NCI-H69 (cell line): ENCODE data around the gene MYBBP1A.
"Not testable (repeated sequence)": the region's sequence is repeated elsewhere in the genome, so short reads cannot be mapped to it uniquely, and the experiment has no call there.

Source experiments
- DNase-seq: peaks from one replicate; lab custom pipeline; 2025; lab: John Stamatoyannopoulos, UW

The MYBBP1A gene, protein sequence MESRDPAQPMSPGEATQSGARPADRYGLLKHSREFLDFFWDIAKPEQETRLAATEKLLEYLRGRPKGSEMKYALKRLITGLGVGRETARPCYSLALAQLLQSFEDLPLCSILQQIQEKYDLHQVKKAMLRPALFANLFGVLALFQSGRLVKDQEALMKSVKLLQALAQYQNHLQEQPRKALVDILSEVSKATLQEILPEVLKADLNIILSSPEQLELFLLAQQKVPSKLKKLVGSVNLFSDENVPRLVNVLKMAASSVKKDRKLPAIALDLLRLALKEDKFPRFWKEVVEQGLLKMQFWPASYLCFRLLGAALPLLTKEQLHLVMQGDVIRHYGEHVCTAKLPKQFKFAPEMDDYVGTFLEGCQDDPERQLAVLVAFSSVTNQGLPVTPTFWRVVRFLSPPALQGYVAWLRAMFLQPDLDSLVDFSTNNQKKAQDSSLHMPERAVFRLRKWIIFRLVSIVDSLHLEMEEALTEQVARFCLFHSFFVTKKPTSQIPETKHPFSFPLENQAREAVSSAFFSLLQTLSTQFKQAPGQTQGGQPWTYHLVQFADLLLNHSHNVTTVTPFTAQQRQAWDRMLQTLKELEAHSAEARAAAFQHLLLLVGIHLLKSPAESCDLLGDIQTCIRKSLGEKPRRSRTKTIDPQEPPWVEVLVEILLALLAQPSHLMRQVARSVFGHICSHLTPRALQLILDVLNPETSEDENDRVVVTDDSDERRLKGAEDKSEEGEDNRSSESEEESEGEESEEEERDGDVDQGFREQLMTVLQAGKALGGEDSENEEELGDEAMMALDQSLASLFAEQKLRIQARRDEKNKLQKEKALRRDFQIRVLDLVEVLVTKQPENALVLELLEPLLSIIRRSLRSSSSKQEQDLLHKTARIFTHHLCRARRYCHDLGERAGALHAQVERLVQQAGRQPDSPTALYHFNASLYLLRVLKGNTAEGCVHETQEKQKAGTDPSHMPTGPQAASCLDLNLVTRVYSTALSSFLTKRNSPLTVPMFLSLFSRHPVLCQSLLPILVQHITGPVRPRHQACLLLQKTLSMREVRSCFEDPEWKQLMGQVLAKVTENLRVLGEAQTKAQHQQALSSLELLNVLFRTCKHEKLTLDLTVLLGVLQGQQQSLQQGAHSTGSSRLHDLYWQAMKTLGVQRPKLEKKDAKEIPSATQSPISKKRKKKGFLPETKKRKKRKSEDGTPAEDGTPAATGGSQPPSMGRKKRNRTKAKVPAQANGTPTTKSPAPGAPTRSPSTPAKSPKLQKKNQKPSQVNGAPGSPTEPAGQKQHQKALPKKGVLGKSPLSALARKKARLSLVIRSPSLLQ (N-terminal part only)

DNA sequence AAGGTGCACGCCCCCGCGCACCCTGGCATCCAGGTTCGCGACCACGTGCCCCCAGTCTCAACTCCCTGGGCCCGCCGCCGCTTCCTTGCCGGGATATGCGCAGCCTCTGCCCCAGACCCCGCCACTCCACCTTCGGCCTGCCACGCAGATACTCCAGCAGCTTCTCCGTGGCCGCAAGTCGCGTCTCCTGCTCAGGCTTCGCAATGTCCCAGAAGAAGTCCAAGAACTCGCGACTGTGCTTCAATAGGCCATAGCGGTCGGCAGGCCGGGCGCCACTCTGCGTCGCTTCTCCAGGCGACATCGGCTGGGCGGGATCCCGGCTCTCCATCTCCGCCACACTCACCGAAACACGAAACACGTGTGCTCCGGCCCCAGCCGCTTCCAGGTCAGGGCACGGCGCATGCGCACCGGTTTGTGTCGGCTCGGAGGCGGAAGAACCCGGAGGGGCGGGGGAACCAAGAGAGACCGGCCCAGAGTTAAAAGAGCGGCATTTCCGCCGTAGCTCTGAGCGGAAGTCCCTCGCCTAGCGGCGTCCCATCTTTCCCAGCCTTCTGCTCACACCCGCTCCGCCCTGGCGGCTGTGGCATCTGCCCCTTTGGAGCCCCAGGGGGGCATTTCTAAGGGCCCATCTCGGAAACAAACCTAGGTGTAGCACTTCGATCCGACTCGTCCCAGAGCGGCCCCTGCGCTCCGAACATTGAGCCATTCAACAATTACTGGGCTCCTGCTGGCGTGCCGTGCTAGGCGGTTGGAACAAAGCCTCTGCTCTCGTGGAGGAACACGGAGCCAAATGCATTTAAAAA, at the start of gene MYBBP1A:
Gene MYBBP1A (minus strand): TSS at position 388 of the 803 bp plus-strand sequence. CDS start 60 bp downstream, at position 328.
- DNase-seq = peak; percentile 95

DNA sequence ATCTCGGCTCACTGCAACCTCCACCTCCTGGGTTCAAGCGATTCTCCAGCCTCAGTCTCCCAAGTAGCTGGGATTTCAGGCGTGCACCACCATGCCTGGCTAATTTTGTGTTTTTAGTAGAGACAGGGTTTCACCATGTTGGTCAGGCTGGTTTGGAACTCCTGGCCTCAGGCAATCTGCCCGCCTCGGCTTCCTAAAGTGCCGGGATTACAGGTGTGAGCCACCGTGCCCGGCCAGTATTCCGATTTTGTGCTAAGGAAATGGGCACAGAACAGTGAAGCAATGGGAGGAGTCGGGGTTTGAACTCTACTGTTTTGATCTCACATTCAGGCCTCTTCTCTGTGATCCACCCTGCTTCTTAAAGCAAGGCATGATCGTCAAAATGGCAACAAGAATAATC, 49.6 kb upstream of the MYBBP1A start:
- DNase-seq = not testable (repeated sequence)

DNA sequence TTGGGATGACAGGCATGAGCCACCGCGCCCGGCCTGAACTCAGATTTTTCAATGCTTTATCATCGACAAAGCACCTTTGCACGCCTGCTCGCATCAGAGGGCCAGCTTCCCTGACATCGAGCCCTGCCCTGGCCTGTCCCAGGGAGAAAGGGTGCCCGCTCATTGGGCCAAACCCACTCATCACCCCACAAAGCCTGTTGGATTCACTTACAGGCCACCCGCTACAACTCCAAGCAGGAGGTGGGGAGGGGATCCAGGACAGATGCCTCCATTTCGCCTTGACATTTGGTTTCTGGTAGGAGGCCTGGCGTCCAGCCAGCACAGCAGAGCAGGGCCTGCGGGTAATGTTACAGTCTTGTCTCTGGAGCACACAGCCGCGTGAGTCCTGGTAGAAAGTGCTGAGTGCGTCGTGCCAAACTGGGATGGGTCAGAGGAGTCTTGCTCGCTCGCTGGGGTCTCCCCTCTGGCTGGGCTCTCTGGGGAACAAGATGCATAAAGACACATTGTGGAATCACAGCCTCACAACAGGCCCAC, 49.0 kb upstream of the MYBBP1A start:
- DNase-seq = peak; percentile 90

DNA sequence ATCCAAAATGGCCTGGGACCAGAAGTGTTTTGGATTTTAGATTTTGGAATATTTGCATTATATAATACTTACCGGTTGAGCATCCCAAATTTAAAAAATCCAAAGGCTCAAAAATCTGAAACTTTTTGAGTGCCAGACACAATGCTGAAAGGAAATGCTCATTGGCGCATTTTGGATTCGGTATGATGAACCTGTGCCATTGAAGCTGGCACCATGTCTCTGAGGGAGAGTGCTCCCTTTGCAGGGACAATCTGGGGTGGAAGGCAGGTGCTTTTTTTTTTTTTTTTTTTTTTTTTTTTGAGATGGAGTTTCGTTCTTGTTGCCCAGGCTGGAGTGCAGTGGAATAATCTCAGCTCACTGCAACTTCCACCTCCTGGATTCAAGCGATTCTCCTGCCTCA, 46.9 kb upstream of the MYBBP1A start:
- DNase-seq = no peak

DNA sequence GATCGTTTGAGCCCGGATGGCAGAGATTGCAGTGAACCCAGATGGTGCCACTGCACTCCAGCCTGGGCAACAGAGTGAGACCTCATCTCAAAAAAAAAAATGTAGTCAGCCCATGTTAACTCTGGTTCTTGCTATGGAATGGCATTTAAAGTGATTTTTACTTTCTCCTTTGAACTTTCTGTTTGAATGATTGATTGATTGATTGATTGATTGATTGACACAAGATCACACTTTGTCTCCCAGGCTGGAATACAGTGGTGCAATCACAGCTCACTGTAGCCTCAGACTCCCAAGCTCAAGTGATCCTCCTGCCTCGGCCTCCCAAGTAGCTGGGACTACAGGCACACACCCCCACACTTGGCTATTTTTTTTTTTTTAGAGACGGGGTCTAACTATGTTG, 46.1 kb upstream of the MYBBP1A start:
- DNase-seq = no peak

DNA sequence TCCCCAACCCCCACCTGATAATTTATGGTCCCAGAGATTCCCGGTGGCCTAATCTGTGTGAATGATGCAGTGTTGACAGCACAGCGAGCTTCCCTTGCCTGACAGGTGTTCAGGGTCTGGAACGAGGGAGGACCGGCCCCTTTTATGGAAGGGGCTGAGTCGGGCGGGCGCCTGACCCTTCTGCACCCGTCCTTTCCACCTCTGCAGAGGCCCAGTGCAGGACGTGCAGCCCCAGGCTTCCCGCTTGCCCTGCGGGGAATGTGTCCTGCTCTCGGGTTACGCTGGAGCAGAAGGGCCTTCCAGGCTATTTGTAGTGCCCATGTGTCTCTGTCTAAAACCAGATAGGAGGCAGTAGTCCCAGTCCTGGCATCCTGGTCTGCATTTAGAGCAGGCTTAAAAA, 45.4 kb upstream of the MYBBP1A start:
- DNase-seq = peak; percentile 65

DNA sequence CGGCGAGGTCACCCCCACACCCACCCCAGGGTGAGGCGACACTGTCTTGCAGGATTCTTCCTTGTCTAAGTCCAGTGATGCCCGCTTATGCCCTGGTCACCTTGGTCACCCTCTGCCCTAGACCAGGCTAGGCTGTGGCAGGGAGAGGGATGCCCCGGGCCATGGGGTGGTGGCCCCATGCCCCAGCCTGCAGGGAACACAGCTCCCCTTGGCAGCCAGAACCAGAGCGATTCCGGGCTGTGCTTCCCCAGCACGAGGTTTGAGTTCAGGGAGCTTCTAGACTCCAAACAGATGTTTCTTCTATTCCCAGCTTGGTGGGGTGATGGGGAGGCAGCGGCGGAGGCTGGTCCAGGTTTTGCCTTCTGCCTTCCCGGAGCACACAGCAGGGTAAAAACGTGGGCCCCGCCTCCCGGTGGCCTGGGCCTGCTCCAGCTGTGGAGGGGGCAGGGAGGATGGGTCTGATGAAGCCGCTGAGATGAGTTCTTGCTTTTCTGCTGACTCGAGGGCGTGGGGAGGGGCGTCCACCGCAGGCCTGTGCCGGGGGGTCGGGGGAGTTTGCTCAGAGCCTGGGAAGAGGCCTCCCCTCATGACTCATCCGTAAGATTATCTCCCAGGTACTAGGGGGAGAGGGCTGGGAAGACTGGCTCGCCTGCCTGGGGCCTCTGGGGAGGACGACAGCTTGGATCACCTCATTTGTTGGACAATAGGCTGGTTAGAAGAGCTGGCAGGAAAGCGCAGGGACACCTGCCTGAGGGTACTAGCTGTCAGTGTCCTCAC, 44.5 kb upstream of the MYBBP1A start:
- peak; percentile 87 for DNase-seq

DNA sequence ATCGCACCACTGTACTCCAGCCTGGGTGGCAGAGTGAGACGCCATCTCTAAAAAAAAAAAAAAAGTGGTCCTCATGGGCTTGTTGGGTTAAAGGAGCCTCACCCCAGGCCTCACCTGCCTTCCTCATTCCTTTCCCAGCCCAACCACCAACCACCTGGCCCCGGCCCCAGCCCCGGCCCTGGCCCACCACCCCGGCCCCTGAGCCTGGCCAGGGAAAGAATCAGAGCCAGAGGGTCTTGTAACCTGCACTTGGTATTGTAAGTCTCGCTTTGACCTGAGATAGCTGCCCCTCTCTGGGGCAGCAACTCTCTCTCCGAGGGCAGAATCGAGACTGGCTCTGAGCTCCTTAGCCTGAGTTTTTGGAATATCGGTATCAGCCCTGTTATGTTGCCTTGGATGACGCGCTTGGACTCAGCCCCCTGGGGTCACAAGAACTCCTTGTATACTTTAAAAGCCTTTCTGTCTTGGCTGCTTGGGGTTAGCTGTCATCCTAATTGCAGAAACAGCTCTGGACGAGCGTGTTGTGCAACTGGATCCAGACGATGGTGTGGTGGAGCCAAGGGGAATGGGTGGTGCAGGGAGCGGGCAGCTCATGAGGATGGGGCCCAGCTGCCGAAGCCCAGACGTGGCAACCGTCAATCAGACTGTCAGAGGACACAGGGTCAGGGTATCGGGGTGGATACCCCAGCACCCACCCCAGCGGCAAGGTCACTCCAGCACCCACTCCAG, 43.8 kb upstream of the MYBBP1A start:
- no peak for DNase-seq

DNA sequence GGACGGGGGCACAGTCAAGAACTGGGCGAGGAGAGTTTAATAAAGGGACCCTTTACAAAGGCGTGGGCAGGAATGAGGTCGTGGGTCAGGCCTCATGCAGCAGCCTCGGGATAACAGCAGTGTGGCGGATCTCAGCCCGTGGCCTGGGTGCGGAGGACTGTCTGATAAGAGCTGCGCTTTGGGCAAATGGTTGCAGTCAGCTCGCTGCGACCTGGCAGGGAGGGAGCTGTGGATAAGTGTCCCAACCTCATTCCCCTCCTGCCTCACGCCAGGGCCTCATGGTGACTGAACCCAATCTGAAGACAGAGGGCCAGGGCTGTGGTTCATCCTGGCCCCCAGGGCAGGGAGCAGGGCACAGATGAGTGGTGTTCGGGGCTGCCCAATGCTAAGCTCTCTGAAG, 42.8 kb upstream of the MYBBP1A start:
- DNase-seq = no peak

DNA sequence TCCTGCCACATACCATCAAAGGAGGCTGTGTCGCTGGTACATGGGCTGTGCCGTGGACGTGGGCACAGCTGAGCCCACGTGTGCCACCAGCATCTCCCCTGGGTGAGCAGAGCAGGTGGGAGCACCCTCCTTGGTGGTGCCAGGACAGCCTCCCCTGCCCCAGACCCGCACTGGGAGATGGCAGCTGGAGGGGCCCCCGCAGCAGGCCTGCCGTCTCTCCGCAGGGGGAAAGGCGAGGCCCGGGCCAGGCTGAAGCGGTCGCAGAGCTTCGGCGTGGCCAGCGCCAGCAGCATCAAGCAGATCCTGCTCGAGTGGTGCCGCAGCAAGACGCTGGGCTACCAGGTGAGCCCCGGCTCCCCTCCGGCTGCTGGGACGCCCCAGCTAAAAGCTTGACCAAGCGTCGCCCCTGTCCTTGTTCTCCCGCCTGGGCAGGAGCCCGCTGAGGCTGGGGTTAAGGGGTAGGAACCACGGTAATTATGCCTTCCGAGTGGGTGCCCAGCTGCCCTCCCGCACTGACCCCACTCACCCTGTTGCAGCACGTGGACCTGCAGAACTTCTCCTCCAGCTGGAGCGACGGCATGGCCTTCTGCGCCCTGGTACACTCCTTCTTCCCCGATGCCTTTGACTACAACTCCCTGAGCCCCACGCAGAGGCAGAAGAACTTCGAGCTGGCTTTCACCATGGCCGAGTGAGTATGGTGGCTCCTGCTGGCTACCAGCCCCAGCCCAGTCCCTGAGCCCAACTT, 41.6 kb upstream of the MYBBP1A start:
- no peak for DNase-seq

DNA sequence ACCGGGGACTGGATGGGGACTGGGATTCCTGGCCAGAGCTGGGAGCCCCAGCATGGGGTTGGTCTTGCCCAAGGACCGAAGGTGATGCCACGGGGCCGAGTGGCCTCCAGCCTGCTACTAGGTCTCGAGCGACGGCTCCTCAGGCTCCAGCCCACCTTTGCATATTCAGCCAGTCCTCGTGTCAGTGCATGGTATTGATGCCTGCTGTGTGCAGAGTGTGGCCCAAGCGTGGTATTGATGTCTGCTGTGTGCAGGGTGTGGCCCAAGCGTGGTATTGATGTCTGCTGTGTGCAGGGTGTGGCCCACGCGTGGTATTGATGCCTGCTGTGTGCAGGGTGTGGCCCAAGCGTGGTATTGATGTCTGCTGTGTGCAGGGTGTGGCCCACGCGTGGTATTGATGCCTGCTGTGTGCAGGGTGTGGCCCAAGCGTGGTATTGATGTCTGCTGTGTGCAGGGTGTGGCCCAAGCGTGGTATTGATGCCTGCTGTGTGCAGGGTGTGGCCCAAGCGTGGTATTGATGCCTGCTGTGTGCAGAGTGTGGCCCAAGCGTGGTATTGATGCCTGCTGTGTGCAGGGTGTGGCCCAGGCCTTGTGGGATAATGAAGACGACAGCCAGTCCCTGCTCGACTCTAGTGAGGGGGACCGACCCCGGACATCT, 40.6 kb upstream of the MYBBP1A start:
- not testable (repeated sequence) for DNase-seq

DNA sequence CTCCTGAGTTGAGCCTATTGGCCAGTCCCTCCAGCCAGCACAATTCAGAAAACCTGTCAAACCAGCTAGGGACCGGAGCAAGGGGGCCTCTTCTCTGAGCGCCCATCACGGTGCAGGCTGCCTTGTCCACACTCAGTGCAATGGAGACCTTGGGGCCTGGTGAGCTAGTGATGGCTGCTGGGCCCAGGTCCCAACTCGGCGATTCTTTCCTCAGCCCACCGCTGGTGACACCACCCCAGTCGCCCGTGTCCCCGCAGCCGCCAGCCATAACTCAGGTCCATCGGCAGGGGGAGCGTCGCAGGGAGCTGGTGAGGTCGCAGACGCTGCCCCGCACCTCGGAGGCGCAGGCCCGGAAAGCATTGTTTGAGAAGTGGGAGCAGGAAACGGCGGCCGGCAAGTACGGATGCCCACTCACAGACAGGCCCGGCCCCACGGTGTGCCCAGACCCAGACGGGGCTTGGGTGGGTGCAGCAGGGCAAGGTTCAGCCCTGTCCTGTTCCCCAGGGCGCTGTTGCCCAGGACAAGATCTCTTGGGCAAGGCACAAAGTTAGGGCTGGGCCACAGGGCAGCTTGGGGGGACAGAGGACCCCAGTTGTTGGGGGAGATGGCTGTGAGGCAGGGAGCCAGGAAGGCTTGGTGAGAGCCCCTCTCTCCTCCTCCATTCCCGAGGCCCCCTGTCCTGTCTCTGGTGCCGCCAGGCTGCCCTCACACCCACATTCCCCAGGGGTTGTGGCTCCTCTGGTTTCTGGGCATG, 39.9 kb upstream of the MYBBP1A start:
- no peak for DNase-seq

DNA sequence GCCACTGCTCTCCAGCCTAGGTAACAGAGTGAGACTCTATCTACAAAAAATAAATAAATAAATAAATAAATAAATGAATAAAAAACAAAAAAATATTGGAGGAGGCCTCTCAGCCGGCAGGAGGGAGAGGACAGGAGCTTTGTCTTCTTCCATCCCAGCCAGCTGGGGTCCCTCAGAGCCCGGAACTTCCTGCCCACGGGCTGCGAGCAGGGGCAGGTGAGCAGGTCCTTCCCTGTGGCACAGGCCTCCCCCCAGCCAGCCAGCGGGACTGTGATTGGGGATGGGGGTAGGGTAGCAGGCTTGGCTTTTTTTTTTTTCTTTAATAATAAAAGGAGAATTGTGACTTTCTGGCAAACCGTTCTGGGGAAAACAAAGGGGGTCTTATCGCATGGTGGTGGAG, 39.2 kb upstream of the MYBBP1A start:
- DNase-seq = no peak

DNA sequence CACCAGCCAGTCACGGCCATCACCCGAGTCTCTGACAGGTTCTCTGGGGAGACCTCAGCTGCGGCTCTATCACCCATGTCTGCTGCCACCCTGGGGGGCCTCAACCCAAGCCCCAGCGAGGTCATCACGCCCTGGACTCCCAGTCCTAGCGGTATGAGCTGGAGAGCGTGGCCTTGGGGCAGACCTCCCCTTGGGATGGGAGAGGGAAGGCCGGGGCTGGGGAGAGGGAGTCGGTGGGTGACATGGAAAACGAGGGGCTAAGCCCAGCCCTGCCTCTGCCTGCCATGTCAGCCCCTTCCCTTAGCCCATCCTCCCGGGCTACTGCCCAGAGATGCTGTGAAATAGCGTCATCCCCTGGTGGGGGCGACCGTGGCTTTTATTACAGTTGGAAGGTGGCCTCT, 37.8 kb upstream of the MYBBP1A start:
- DNase-seq = no peak

DNA sequence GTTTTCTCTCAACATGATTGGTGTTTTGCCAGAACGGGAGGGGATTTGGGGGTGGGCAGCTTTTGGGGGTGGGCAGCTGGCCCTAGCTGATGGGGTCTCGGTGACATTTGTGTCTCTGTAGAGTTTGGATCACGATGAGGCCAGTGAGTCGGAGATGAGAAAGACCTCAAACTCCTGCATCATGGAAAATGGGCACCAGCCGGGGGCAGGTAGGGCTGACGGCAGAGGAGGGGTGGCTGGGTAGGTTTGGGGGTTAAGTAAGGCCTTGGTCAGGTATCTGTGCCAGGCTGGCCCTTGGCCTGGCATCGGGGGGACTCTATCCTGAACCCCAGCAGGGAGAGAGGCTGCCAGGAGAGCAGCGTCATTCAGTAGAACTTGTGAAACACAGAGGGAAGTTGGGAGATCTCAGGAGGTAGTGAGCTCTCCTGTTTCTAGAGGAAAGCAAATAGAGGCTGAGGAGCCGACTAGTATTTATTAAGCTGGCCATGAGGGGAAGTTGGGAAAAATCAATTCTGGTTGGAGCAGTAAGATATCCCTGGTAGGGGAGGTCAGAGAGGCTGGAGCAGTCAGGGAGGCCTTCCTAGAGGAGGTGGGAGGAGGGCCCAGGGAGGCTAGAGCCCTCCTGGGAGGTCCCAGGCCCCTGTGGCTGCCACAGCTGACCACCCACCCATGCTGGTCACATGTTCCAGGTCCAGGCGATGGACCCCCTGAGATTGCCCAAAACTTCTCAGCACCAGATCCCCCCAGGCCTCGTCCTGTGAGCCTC, 37.2 kb upstream of the MYBBP1A start:
- no peak for DNase-seq

DNA sequence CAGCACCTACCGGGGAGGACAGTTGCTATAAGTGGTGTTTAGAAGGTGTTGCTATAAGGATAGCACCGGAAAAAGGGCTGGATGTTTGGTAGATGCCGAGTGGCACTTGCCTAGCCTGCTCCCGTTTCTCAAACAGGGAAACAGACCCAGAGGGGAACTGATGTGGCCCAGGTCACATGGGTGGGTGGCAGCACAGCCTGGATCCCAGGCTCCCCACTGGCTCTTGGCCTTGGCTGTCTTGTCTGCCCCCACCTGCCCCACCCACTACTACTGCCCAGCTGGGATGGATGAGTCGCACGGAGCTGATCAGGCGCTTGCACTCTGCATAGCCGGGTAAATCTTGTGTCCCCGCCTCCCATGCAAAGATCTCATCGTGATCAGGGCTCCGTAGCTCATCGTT, 36.3 kb upstream of the MYBBP1A start:
- peak; percentile 2 for DNase-seq

DNA sequence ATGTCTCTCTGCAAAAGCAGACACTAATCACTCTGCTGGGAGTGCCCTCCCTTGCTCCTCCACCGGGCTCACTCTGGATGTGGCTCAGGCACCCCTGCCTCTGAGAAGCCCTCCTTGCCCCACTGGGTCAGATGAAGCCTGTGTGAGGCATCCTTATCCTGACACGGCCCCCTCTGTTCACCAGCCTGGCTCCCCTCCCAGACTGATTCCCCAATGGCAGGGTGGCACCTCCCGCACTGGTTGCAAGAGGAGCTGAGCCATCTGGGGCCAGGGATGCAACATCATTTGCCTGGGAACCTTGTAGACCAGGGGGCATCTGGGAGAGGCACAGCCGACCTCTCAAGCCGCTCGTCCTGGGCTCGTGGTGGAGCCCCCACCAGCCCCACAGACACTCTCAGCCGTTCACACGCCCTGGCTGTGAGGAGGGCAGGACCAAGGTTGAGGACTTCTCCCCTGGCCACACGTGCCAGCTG, 35.8 kb upstream of the MYBBP1A start:
- DNase-seq = no peak
